Stimulated activated CD8-positive, alpha-beta memory T cell treated with anti-CD3 and anti-CD28 coated beads, Interleukin-12 subunit alpha, Interleukin-12 subunit beta, amount 100 ng/mL, for 1 hour (primary cell): Measurements from ENCODE around the gene WSCD1.

ENCODE experiments used
- DNase-seq: peaks from one replicate; pipeline ENCODE4 v3.0.0-alpha.2; 2020; ENCODE audit warnings: low read depth

Gene WSCD1

DNA sequence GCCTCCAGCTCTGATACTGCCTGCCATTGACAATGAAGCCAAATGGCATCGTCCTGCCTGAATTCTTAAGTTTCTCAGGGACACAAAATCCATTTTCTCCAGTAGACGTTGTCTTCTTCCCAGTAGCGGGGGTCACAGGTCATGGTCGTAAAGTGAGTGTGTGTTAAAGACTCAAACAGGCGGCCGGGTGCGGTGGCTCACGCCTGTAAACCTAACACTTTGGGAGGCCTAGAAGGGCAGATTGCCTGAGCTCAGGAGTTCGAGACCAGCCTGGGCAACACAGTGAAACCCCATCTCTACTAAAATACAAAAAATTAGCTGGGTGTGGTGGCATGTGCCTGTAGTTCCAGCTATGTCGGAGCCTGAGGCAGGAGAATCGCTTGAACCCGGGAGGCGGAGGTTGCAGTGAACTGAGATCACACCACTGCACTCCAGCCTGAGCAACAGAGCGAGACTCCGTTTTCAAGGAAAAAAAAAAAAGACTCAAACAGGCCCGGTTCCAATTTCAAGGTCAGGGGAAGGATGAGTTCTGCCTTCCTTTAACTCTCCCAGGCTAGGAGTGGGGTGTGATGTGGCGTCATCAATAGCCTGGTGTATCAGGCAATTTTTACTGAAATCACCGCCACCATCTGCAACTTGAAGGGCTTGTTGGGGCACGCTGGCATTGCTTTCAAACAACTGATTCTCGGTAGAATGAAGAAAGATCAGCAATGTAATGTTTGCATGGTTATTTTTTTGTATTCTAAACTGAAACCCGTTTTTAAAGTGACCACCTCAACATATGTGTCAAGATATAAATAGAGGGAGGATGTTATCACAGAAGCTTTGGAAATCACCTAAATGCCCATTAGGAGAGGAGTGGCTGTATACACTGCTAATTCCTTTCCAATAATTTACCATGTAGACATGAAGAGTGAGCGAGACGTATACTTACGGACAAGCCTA, 91.0 kb downstream of the WSCD1 start:
- no peak for DNase-seq

DNA sequence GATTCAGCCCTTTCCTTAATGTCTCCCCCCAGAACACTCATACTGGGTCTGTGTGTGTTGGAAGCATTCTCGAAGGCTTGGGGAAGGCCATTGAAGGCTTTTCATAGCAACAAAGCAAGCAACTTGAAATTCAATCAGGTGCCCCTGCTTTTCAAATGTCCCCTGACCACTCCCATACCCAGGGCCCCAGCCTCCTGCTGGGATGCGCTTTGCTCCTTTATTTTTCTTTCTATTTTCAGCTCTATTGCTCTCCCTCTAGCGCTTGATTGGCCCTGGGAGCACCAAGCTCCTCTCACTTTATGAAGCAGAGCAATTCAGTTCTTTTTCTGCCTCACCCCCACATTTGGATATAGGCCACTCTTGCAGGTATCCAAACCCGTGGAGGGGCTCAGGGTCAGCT, 92.0 kb downstream of the WSCD1 start:
- DNase-seq = no peak

DNA sequence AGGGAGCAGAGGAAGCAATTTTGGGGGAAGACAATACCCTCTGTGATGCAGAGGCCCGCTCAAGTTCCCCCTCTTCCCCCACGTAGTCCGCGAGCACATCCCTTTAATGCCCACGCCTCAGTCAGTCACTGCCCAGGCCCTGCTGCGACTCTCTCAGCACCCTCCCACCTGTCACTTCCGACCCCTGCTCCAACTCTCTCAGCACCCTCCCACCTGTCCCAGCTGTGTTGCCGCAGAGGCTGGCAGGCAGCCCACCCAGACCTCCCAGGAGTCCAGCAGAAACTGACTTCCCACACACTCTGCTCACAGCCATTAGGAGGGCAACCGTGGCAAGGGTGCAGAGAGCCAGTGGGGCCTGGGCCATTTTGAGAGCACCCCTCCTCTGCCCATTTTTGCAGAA, 92.7 kb downstream of the WSCD1 start:
- no peak for DNase-seq

DNA sequence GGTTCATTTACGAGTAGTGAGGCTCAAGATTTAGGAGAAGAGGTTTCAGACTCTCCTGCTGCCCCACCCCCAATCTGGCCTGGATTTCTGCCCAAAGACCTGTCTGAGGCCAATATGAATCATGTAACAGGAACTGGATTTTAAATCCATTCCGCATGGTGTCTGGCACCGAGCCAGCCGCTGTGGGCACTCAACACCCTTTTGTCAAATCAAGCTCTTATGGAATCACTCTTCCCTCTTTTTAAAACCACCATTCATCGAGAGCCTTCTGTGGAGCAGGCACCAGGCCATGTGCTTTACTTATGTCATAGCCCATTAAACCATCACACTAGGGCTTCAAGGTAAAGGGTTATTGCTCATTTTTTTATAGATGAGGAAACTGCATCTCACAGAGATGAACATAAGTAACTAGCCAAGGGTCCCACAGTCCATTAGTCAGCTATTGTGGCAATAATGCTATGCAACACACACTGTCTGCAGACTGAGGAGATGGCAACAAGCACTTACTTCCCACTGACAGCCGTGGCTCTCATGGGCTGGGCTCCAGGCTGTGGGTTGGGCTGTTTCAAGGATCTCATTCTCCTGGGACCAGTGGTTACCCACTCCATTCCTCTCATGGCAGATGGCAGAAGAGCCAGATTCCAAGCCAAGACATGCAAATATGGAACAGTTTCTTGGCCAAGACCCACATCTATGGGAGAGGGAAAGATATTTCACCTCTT, 93.6 kb downstream of the WSCD1 start:
- DNase-seq = no peak

DNA sequence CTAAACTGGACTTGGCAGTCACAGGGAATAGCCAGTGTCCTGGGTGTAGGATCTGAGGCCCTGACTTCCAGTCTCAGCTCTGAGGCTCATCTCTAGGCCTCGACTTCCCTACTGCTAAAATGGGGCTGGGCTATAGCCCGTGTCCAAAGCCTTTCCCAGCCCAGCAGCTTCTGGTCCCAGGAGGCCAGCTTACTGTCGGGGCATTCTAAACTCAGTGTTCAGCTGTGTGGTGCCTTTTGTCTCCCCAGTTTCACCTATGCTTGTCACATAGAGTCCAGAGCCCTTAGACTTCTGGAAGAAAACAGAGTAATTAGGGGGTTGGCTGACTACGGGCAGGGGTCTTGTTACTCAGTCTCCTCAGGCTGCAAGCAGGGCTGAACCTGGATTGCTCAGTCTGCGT, 94.8 kb downstream of the WSCD1 start:
- DNase-seq = no peak

DNA sequence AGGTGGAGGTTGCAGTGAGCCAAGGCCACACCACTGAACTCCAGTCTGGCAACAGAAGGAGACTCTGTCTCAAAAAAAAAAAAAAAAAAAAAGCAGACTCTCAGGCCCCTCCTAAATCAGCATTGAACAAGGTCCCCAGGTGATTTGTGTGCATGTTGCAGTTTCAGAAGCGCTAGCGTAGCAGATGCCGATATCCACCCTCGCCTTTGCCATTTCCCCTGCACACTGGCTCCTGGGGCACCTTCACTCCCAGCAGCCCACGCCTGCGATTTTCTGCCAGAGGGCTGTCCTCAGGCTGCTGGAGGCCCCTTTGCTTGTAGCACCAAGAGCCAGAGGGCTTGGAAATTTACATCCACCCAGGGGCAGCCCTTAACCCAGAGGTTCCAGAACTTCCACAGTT, 95.6 kb downstream of the WSCD1 start:
- DNase-seq = no peak

DNA sequence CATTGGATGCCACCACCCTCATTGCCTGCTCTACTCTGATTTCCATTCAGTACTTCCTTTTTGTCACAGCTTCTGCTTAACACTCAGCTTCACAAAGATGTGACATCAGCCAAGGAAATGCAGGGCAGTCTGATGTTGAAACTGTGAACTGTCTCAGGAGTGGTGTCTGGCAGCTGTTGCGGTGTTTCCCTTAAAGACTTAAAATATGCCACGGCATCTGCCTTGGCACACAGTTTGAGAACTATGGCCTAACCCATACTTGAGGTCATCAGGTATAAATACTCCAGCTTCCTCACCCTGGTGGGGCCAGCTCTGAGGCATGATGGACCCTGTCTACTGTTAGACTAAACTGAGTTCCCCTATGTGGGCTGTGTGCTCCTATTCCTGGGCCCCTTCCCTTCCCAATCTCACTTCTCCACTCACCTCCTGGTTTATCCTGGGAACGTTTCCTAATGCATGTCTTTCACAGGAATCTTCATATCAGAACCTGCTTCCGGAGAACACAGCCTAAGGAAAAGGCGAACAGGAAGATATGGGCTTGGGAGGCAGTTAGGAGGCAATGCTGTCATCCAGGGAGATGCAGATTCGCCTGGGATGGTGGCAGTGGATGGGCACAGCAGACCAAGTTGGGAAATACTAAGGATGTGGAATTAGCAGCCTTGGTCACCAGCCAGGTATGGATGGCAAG, 96.5 kb downstream of the WSCD1 start:
- no peak for DNase-seq

DNA sequence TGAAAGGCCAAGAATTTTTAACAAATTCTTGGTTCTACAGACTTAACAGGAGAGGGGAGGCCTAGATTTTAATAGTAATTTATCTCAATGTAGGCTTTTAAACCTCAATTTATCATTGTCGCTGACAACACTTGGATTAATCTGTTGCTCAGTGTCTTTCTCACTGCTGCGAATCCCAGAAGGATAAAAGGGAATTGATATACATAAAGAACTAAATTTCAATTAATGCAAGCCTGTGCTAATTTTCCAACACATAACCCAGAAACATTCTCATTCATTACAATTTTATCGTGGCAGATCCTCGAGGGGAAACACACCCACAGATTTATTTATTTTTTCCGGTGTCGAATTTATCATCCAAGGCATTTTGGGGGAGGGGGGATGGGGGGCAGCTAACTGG, 98.1 kb downstream of the WSCD1 start:
- no peak for DNase-seq

DNA sequence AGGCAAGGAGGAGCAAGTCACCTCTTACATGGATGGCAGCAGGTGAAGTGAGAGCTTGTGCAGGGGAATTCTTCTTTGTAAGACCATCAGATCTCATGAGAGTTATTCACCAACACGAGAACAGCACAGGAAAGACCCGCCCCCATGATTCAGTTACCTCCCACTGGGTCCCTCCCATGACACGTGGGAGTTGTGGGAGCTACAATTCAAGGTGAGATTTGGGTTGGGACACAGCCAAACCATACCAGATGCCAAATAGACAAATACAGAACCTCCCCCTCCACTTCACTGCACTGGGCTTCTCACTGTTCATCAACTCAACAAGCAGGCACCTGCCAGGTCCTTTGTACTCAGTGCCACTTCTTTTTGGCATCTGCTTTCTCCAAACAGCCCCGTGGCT, 100.2 kb downstream of the WSCD1 start:
- DNase-seq = no peak

DNA sequence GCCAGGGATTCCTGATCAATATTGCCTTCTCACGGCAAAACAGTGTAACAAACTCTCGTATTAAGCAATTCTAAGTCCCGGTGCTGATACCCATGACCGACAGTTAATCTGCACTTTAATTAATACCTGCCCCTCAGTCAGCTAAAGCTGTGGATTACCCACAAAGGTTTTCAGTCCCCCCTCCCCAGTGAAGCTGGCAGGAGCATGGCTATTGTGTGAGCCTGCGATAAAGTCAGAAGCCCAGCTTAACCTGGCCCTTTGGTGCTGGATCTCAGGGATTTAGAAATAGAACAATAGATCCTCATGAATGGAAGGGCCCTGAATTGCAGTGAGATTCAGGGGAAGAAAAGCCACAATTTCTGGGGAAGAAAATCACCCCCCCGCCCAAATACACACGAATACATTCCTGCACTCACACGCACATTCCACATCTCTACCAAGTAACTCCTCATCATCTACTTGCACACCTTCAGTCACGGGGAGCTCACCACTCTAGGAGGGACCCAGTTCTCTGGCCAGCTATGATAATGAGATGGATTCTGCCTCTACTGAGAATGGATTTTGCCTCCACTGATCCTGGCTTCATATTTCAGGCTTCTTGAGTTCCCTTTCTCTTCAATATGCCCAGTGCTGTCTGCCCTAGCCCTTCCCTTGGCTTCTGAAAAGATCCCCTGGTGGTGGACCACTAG, 102.6 kb downstream of the WSCD1 start:
- no peak for DNase-seq

DNA sequence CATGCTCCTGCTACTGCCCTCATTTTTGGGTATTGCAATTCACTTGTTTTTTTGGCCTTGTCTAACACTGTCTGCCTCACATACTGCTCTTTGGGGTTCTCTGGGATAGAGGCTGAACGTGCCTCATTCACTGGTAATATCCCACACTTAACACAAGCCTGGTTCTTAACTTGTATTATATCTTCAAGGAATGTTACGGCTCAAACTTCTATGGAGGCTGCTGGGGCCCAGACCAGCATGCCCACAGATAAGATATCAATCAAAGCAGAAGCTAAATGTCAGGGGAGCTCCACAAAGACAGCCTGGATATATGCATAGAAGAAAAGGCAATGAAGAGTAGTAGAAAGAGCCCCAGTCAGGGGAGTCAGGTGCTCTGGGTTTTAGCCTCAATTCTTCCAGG, 103.5 kb downstream of the WSCD1 start:
- DNase-seq = no peak
